ENCODE measurements around the gene SETBP1.

DNA sequence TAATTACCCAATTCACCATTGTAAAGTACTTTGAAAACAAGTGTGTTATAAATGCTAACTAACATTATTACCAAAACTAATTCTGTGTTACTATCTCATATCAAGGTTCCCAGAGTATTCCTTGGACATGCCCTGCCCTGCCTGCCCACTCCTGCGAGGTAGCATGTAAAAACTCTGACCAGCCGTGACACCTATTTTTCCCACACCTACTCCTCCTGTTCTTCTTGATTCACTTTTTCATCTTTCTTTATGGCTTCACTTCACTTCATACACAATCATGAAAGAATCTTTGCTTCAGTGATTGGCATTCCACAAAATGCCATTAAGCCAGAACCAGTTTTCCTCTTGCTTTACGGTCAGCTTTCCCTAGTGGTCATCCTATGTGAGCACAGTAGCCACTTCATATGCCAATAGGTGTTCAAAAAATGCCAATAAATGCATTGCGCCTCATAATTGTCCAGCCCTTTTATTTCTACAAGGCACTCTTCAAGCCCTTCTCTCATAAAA is 42.6 kb upstream of the SETBP1 start:
- TF ChIP-seq ZFP30 (CRISPR knock-in tag; IDR thresholded peaks at IDR 0.05) = no peak
- TF ChIP-seq ESRRG (CRISPR knock-in tag; IDR thresholded peaks at IDR 0.05) = no peak
- no peak for TF ChIP-seq TOX (CRISPR knock-in tag; IDR thresholded peaks at IDR 0.05; ENCODE audit: borderline replicate concordance)
- TF ChIP-seq, protein P1, sequence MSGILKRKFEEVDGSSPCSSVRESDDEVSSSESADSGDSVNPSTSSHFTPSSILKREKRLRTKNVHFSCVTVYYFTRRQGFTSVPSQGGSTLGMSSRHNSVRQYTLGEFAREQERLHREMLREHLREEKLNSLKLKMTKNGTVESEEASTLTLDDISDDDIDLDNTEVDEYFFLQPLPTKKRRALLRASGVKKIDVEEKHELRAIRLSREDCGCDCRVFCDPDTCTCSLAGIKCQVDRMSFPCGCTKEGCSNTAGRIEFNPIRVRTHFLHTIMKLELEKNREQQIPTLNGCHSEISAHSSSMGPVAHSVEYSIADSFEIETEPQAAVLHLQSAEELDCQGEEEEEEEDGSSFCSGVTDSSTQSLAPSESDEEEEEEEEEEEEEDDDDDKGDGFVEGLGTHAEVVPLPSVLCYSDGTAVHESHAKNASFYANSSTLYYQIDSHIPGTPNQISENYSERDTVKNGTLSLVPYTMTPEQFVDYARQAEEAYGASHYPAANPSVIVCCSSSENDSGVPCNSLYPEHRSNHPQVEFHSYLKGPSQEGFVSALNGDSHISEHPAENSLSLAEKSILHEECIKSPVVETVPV (CRISPR knock-in tag; IDR thresholded peaks at IDR 0.05) = no peak
- no peak for TF ChIP-seq ISL1 (CRISPR knock-in tag; IDR thresholded peaks at IDR 0.05)
- TF ChIP-seq TCF4 (CRISPR knock-in tag; IDR thresholded peaks at IDR 0.05; ENCODE audit: borderline replicate concordance) = no peak
- TF ChIP-seq, protein P2, sequence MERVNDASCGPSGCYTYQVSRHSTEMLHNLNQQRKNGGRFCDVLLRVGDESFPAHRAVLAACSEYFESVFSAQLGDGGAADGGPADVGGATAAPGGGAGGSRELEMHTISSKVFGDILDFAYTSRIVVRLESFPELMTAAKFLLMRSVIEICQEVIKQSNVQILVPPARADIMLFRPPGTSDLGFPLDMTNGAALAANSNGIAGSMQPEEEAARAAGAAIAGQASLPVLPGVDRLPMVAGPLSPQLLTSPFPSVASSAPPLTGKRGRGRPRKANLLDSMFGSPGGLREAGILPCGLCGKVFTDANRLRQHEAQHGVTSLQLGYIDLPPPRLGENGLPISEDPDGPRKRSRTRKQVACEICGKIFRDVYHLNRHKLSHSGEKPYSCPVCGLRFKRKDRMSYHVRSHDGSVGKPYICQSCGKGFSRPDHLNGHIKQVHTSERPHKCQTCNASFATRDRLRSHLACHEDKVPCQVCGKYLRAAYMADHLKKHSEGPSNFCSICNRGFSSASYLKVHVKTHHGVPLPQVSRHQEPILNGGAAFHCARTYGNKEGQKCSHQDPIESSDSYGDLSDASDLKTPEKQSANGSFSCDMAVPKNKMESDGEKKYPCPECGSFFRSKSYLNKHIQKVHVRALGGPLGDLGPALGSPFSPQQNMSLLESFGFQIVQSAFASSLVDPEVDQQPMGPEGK (CRISPR knock-in tag; IDR thresholded peaks at IDR 0.05; ENCODE audit: borderline replicate concordance) = no peak
- TF ChIP-seq ZNF565 (CRISPR knock-in tag; conservative IDR thresholded peaks at IDR 0.05; ENCODE audit: low read depth) = no peak
- no peak for TF ChIP-seq ZFP3 (CRISPR knock-in tag; IDR thresholded peaks at IDR 0.05)
- TF ChIP-seq, protein P3, sequence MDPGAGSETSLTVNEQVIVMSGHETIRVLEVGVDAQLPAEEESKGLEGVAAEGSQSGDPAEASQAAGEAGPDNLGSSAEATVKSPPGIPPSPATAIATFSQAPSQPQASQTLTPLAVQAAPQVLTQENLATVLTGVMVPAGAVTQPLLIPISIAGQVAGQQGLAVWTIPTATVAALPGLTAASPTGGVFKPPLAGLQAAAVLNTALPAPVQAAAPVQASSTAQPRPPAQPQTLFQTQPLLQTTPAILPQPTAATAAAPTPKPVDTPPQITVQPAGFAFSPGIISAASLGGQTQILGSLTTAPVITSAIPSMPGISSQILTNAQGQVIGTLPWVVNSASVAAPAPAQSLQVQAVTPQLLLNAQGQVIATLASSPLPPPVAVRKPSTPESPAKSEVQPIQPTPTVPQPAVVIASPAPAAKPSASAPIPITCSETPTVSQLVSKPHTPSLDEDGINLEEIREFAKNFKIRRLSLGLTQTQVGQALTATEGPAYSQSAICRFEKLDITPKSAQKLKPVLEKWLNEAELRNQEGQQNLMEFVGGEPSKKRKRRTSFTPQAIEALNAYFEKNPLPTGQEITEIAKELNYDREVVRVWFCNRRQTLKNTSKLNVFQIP (CRISPR knock-in tag; IDR thresholded peaks at IDR 0.05; ENCODE audit: borderline replicate concordance, low read depth) = no peak
- TF ChIP-seq, protein P4, sequence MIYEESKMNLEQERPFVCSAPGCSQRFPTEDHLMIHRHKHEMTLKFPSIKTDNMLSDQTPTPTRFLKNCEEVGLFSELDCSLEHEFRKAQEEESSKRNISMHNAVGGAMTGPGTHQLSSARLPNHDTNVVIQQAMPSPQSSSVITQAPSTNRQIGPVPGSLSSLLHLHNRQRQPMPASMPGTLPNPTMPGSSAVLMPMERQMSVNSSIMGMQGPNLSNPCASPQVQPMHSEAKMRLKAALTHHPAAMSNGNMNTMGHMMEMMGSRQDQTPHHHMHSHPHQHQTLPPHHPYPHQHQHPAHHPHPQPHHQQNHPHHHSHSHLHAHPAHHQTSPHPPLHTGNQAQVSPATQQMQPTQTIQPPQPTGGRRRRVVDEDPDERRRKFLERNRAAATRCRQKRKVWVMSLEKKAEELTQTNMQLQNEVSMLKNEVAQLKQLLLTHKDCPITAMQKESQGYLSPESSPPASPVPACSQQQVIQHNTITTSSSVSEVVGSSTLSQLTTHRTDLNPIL (CRISPR knock-in tag; IDR thresholded peaks at IDR 0.05; ENCODE audit: low read depth) = no peak
- TF ChIP-seq CSDC2 (CRISPR knock-in tag; IDR thresholded peaks at IDR 0.05) = no peak

All from SK-N-SH treated with all-trans-retinoic acid at 6 μM for 48 hours (cell line).